Measurements from ENCODE around the gene KLHL6.
"Not testable (repeated sequence)": the region's sequence is repeated elsewhere in the genome, so short reads cannot be mapped to it uniquely, and the experiment has no call there.

KLHL6 gene

DNA sequence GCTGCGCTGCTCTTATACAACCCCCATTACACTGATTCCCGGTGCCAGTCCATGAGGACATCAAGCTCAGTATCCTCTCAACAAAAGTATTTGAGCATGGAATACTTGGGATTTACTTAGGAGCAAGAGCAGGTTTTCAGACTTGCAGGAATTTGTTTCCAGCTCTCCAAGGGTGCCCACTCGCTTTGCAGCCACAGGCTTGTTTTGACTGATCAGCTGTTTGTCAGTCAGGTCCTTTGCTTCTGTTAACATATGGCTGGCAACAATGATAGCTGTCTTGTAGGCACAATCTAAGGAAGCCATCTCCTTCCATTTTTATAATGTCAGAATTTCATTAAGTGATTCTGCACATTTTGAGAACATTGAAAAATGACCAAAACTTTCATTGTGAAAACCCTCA lies 88.9 kb downstream of the KLHL6 start:
- Histone ChIP-seq H3K27ac (no peak overlapping the region), H3K4me3 (no peak overlapping the region)

DNA sequence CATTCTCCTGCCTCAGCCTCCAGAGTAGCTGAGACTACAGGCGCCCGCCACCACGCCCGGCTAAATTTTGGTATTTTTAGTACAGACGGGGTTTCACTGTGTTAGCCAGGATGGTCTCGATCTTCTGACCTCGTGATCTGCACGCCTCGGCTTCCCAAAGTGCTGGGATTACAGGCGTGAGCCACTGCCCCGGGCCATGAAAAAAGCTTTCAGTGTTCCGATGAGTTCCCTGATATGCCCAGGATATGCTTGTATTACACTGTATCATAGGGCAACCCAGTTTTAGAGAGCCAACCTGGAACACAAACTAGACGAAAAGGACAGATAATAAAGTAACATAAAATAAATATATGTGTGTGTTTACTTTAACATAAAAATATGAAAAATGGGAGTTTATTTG lies 89.8 kb downstream of the KLHL6 start:
- not testable (repeated sequence) for H3K27ac ChIP-seq

GRCh38 chr3:183464480-183464879 lies 91.0 kb downstream of the KLHL6 start:
- Histone ChIP-seq H3K4me3 (no peak overlapping the region), H3K27ac (no peak overlapping the region)

More for the DNA sequence above, 89.8 kb downstream of the KLHL6 start:
- H3K4me3 ChIP-seq, result not testable (repeated sequence)

DNA sequence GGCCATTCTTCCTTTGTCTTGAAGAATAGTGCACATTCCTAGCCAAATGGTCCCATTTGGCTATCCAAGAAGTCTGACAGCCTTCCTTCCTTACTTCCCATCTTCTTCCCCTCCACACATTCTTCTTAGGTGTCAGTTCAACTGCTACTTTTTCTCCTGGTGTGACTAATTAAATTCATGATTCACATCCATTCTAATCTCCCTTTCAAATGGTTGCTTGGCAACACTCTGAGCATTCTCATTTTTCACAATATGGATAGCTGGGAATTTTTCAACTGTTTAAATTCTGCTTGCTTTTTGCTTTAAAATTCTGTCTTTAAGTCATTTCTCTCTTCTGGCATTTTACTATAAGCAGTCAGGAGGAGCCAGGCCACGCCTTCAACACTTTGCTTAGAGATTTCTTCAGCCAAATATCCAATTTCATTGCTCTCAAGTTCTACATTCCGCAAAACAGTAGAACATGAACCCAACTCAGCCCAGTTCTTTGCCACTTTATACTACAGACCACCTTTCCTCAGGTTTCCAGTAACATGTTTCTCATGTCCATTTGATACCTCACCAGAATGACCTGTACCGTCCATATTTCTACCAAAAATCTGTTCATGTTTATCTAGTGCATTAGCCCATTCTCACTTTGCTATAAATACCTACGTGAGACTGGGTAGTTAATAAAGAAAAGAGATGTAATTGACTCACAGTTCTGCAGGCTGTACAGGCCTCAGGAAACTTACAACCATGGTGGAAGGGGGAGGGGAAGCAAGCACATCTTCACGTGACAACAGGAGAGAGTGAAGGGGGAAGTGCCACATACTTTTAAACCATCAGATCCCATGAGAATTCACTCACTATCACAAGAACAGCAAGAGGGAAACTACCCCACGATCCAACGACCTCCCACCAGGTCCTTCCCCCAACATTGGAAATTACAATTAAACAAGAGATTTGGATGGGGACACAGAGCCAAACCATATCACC lies 95.1 kb downstream of the KLHL6 start:
- H3K27ac ChIP-seq, result no peak overlapping the region
- no peak overlapping the region for H3K4me3 ChIP-seq

- Histone ChIP-seq H3K27ac (no peak overlapping the region), H3K4me3 (no peak overlapping the region)
Observed at GRCh38 chr3:183455089-183455488, 100.4 kb downstream of the KLHL6 start.

- no peak overlapping the region for H3K4me3 ChIP-seq
- H3K27ac ChIP-seq, result no peak overlapping the region
Observed at GRCh38 chr3:183454064-183454463, 101.4 kb downstream of the KLHL6 start.

DNA sequence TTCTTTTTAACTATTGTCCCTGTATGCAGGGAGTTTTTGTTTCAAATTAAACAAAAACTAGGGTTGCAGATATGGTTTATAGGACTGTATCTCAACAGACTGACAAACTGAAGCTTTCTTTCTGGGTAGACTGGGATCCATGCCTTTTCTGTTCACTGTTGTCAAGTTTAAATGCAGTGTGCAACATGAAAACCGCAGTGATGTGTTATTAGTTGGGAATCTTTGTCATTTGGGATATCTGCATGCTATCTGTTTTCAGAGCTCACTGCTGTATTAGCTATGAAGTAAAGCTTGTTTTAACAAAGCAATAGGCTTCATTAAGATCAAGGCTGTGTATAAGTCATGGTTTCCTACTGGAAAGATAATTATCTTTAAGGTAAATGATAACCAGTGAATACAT lies 105.7 kb downstream of the KLHL6 start:
- peak overlapping the region in 2 of 21 experiments; percentile 33 to 37 for H3K27ac ChIP-seq
- no peak overlapping the region for H3K4me3 ChIP-seq

GRCh38 chr3:183449391-183449790 lies 106.1 kb downstream of the KLHL6 start:
- no peak overlapping the region for H3K4me3 ChIP-seq
- peak overlapping the region in 2 of 21 experiments; percentile 33 to 37 for H3K27ac ChIP-seq

DNA sequence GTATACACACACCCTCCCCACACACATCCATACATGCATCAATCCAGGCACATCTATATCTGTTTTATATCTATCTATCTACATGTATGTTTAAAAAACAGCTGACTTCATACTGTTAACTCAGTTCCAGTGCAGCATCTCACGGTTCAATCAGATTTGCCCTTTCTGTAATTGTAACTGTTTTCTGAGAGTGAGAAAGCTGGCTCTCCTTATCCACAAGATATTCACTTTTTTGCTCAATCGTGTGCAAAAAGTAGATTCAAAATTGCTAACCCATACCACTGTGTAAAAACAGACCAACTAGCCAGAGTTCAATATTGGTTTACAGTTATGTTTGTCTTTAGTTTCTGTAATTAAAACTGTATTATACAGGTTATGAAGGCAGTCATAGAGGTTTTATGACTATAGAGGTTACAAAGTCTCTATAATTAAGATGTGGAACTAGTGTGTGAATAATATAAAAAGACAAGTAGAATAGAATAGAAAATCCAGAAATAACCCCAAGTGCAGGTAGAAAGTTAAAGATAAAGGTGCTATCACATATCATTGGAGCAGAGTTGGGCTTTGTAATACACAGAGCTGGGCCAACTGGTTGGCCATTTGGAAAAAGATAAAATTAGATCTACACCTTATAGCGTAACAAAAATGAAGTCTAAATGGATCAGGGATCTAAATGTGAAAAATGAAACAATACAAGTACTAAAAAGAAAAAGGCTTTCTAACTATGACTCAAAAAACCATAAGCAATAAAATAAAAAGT lies 107.0 kb downstream of the KLHL6 start:
- peak overlapping the region in 5 of 7 experiments; percentile 46 to 72 (median 65) for H3K4me3 ChIP-seq
- peak overlapping the region in 3 of 21 experiments; percentile 68 to 82 (median 71) for H3K27ac ChIP-seq

- H3K27ac ChIP-seq, result peak overlapping the region; percentile 28 to 84 (median 71)
- H3K4me3 ChIP-seq, result peak overlapping the region; percentile 46 to 72 (median 61)
Observed at GRCh38 chr3:183447206-183448001, 108.1 kb downstream of the KLHL6 start.

DNA sequence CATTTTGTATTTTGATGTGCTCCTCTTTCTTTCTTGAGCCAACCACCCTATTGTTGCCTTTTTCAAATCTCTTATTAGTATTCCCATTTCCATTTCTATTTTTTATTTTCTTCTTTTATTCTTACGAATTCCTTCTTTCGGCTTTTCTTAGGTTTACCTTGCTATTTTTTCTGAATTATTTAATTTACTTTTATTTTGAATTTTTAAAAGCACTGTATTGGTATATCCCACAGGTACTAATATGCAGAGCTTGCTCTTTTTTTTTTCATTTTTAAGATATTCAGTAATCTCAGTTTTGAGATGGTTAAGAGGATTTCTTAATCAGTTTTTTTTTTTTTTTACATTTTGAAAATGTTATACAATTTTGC lies 108.7 kb downstream of the KLHL6 start:
- Histone ChIP-seq H3K4me3 (peak overlapping the region; percentile 46 to 72 (median 61)), H3K27ac (peak overlapping the region in 10 of 21 experiments; percentile 40 to 84 (median 74))

DNA sequence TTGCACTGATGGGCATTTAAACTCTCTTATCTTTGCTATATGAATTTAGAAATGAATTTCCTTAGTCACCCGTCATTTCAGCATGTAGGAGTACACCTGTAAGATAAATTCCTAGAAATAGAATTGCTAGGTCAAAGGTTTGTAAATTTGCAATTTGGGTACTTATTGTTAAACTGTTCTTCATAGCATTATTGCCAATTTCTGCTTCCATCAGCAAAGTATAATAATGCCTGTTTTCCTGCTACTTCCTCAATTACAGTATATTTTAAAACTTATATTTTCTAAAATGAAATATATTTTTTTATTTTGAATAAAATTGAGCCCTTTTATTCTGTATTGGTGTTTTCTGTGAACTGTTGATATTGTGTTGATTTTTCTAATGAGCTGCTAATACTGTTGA lies 110.8 kb downstream of the KLHL6 start:
- Histone ChIP-seq H3K27ac (no peak overlapping the region), H3K4me3 (no peak overlapping the region)

- no peak overlapping the region for H3K27ac ChIP-seq
- H3K4me3 ChIP-seq, result no peak overlapping the region
Observed at GRCh38 chr3:183443395-183444385, 111.8 kb downstream of the KLHL6 start.

DNA sequence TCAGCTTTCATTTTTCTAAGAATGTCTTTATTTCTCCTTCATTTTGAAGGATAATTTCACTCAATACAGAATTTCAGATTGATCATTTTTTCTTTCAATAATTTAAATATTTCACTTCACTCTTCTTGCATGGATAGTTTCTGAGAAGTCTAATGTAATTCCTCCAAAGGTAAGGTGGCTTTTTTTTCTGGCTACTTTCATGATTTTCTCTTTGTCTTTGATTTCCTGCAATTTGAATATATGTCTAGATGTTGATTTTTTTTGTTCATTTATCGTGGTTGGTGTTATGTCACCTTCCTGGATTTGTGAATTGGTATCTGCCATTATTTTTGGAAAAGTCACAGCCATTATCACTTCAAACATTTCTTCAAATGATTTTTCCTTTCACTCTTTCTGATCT lies 112.5 kb downstream of the KLHL6 start:
- Histone ChIP-seq H3K27ac (no peak overlapping the region), H3K4me3 (no peak overlapping the region)

DNA sequence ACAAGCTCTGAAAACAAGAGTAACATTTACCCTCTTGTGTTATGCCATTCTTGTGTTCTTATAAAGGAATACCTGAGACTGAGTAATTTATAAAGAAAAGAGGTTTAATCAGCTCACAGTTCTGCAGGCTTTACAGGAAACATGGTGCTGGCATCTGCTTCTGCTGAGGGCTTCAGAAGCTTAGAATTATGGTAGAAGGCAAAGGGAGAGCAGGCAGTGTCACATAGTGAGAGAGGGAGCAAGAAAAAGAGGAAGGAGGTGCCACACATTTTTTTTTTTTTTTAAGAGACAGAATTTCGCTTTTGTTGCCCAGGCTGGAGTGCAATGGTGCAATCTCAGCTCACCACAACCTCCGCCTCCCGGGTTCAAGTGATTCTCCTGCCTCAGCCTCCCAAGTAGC lies 115.0 kb downstream of the KLHL6 start:
- H3K4me3 ChIP-seq, H3K27ac ChIP-seq: not testable (repeated sequence)

GRCh38 chr3:183439515-183439914 lies 116.0 kb downstream of the KLHL6 start:
- Histone ChIP-seq H3K27ac (no peak overlapping the region), H3K4me3 (no peak overlapping the region)

DNA sequence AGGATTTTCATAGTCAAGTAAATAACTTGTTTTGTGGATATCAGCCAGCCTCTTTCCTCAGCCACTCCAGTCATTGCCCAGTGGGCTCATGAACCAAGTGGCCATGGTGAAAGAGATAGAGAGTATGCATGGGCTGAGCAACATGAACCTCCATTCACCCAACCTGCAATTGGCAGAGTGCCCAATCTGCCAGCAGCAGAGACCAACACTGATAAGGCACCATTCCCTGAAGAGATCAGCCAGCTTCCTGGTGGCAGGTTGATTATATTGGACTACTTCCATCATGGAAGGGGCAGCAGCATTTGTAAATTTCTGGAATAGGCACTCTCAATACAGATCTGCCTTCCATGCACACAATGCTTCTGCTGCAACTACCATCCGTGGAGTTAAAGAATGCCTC lies 116.8 kb downstream of the KLHL6 start:
- no peak overlapping the region for H3K4me3 ChIP-seq
- no peak overlapping the region for H3K27ac ChIP-seq

DNA sequence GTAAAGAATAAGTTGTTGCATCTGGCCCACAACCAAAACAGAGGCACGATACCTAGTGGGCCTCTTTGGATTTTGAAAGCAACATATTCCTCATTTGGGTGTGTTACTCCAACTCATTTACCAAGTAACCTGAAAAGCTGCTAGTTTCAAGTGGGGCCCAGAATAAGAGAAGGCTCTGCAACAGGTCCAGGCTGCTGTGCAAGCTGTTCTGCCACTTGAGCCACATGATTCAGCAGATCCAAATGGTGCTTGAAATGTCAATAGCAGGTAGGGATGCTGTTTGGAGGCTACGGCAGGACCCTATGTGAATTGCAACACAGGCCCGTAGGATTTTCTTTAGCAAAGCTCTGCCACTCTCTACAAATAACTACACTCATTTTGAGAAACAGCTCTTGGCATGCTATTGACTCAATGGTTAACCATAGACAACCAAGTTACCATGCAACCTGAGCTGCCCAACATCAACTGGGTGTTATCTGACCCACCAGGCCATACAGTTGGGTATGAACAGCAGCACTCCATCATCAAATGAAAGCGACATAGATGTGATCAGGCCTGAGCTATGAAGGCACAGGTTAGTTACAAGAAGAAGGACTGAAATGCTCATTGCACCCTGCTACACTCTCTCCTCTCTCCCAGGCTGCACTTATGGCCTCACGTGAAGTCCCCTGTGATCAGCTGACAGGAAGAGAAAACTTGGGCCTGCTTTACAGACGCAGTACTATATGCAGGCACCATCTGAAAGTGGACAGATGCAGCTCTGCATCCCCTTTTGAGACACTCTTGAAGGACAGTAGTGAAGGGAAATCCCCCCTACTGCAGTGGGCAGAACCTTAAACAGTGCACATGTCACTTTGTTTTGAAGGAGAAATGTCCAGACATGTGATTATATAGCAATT lies 117.6 kb downstream of the KLHL6 start:
- no peak overlapping the region for H3K27ac ChIP-seq
- H3K4me3 ChIP-seq, result no peak overlapping the region

All from skin epidermis (tissue), 12 donors.